H1 (cell line): ENCODE measurements around the gene CADPS.

Experiments used
- CTCF ChIP-seq, 3 experiments: IDR thresholded peaks; 1 replicate in 2 of 3; 2 replicates in 1 of 3; pipeline versions ENCODE4 v1.5.1 to v1.6.1; 2011; ENCODE audit warnings: low read length in 3 of 3, mild to moderate bottlenecking in 3 of 3, inconsistent platforms in 2 of 3, low read depth in 1 of 3, moderate library complexity in 1 of 3; ENCODE audit not compliant: insufficient read depth in 1 of 3; ENCODE audit errors: control extremely low read depth in 1 of 3
- EP300 ChIP-seq, 2 experiments: IDR thresholded peaks; 1 replicate in 1 of 2; 2 replicates in 1 of 2; pipeline ENCODE4 v1.6.1; 2011 to 2012; ENCODE audit warnings: low read depth in 2 of 2, low read length in 2 of 2, mild to moderate bottlenecking in 2 of 2, borderline replicate concordance in 1 of 2, inconsistent platforms in 1 of 2, moderate library complexity in 1 of 2
- EZH2 ChIP-seq: fragments of 200-600 bp; sonication (generic); IDR thresholded peaks from 2 replicates; pipeline ENCODE4 v1.7.1; 2012; ENCODE audit warnings: low read depth, mild to moderate bottlenecking, moderate library complexity, low read length, inconsistent platforms; ENCODE audit not compliant: severe bottlenecking
- MAFK ChIP-seq: IDR thresholded peaks from 2 replicates; pipeline ENCODE4 v1.6.1; 2012; ENCODE audit warnings: low read depth, mild to moderate bottlenecking, improper control_type of control experiment, low read length
- PHF8 ChIP-seq: fragments of 200-600 bp; sonication (generic); conservative IDR thresholded peaks from 2 replicates; pipeline ENCODE4 v1.7.1; 2012; ENCODE audit warnings: low read depth, mild to moderate bottlenecking, inconsistent platforms, low read length, moderate library complexity
- SIX5 ChIP-seq: IDR thresholded peaks from 2 replicates; pipeline ENCODE4 v1.6.1; 2011; ENCODE audit warnings: mild to moderate bottlenecking, low read depth, low read length
- TEAD4 ChIP-seq: IDR thresholded peaks from 2 replicates; pipeline ENCODE4 v1.6.1; 2012; ENCODE audit warnings: low read depth, low read length, inconsistent platforms, mixed read lengths

- TF ChIP-seq TEAD4: no peak
- TF ChIP-seq CTCF (IDR thresholded peaks at IDR 0.05; ENCODE audit: control extremely low read depth in 1 of 3, insufficient read depth in 1 of 3, low read depth in 1 of 3, low read length in 3 of 3): no peak
- no peak for TF ChIP-seq MAFK
- TF ChIP-seq EZH2: no peak
- TF ChIP-seq EP300 (IDR thresholded peaks at IDR 0.05; ENCODE audit: borderline replicate concordance in 1 of 2, low read depth in 2 of 2, low read length in 2 of 2): no peak
- no peak for TF ChIP-seq PHF8
- TF ChIP-seq SIX5: no peak
Observed at GRCh38 chr3:62365391-62366125, 509.7 kb downstream of the CADPS start.
